ENCODE results near the gene WDR91.

Gene WDR91

DNA sequence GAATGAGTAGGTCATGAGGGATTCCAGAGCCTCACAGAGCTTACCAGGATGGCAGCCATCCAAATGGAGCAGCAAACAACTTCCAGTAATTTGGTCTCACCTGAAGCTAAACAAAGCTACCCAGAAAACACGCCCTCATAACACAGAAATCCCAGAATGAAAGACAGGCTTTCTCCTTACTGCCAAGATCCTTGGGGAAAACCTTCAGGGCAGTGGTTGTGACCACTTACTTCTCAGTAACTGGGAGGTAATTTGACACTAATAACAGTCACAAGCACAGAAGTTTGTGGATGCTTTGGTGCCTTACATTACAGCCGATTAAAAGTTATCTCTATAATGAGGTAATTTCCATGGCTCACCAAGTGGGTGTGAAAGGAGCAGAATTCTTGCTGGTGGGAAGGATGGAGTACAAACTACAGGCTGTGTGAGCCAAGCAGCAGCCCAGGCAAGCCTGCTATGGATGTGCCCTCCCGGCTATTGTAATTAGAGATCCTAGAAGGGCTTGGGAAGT, 10.4 kb downstream of the WDR91 start:
- H3K27me3 Mint-ChIP-seq, result no peaks in the 10 kb centered on the region
- no peak overlapping the region for H3K4me3 Mint-ChIP-seq
- H3K27ac Mint-ChIP-seq, result no peak overlapping the region
- no peak for DNase-seq
- H3K9me3 Mint-ChIP-seq, result no peaks in the 10 kb centered on the region
- H3K36me3 Mint-ChIP-seq, result peaks cover 82 to 91% of the 10 kb centered on the region in 2 donors
- H3K4me1 Mint-ChIP-seq, result peaks cover 55 to 65% of the 10 kb centered on the region in 2 donors
- no peak for ATAC-seq (replicated peaks)

DNA sequence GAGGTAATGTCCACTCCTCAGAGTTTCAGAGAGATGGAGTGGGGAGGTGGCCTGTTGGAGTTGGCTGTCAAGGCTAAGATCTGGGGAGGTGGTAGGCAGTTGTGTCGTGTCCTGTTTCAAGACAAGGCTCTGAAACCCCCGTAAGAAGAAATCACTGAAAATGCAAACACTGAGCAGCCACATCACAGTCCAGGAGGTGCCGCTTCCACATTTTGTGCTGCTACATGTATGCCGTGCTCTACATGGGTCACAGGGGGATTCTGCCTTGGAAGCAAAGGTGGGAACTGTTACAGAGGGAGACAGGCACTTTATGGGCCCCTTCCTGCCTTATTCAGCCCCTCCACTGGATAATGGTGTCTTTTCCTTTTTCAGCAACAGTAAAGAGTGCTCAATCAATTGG, 11.9 kb downstream of the WDR91 start:
- DNase-seq, result no peak
- Mint-ChIP-seq H3K4me3 (no peak overlapping the region), H3K36me3 (peaks cover 83 to 93% of the 10 kb centered on the region in 2 donors), H3K9me3 (no peaks in the 10 kb centered on the region), H3K27me3 (no peaks in the 10 kb centered on the region), H3K27ac (peak overlapping the region; percentile 20), H3K4me1 (peaks cover 50 to 68% of the 10 kb centered on the region in 2 donors)
- ATAC-seq (replicated peaks), result no peak

DNA sequence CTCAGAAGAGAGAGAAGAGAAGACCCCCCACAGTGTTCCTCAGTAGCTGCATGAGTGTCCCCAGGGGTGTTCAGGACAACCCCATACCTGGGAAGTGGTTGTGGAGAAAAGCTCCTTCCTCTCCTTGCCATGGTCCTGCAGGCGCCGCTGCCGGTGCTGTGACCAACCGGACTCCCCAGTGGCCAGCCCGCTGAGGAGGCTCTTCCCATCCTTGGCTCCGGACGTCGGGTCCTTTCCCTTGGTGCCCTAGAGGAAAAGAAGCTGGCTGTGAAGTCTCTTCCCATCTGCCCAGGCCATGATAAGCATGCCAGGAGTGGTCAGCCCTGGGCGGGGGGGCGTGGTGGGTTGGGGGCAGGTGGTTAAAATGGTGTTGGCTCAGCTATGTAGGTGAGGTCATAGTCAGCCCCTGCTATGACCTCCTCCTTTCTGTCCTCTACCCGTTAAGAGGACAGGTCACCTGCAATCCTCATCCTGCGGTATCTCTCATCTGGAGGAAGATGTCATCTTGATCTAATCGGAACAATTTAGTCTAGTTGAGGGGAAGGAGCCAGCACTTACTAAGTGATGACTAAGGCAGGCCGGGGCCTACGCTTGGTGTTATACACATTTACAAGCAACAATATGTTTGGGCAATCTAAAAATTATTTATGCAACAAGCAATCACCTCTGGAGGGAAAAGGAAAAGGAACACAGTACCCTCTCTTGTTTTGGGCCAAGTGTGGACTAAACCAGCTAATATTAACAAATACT, 13.2 kb downstream of the WDR91 start:
- no peak overlapping the region for H3K27ac Mint-ChIP-seq
- H3K27me3 Mint-ChIP-seq, result no peaks in the 10 kb centered on the region
- ATAC-seq (replicated peaks) (no peak), DNase-seq (no peak)
- peaks cover 84 to 93% of the 10 kb centered on the region in 2 donors for H3K36me3 Mint-ChIP-seq
- no peaks in the 10 kb centered on the region for H3K9me3 Mint-ChIP-seq
- H3K4me1 Mint-ChIP-seq, result peaks cover 54 to 69% of the 10 kb centered on the region in 2 donors
- H3K4me3 Mint-ChIP-seq, result no peak overlapping the region

DNA sequence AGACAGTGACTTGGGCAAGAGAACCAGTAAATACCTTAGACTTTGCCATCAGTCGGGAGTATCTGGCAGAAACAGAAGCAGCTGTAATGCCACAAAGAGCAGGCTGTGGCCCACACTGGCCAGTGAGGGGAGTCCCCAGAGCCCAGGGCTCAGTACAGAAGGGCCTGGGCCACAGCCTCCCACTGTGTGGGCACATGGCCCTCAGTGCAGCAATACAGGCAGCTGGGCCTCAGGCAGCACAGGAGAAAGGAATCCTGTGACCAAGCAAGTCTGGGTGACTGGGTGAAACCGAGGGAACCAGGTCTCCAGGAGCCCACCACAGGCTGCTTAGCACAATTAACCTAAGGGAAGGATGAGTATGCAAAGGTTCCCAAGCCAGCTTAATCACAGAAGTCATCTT, 14.0 kb downstream of the WDR91 start:
- ATAC-seq (replicated peaks) (peak in 1 of 2 donors; percentile 45), DNase-seq (no peak)
- Mint-ChIP-seq H3K4me1 (peaks cover 54 to 69% of the 10 kb centered on the region in 2 donors), H3K27me3 (no peaks in the 10 kb centered on the region), H3K4me3 (no peak overlapping the region), H3K9me3 (no peaks in the 10 kb centered on the region), H3K27ac (no peak overlapping the region), H3K36me3 (peaks cover 84 to 93% of the 10 kb centered on the region in 2 donors)

DNA sequence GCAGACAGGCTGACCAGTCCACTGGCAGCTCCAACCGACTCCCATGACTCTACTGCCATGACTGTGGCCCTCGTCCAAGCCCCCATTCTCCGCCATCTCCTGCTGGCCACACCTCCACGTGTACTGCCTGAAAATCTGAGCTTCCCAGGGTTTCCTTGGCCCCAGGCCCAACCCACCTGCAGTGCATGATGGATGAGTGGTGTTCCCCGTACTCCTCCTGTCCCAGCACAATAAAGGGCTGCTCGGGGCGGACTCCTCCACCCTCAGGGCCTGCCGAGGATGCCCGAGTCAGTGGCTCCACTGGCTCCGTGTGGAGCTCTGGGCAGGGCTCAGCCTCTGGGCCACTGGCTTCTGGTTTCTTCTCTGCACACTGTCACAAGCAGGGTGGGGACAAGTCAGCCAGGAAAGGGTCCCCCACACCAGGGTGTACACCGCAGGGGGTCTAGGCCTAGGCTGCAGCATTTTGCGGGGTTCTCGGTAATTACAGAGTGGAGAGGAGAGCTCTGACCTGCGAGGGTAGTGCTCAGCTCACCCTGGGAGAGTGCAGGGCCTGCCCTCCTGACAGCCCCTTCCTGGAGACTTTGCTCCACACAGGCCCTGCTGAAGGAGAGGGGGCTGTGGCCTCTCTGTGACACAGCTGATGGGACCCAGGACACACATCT, 15.2 kb downstream of the WDR91 start:
- DNase-seq (no peak), ATAC-seq (replicated peaks) (no peak)
- H3K27me3 Mint-ChIP-seq, result no peaks in the 10 kb centered on the region
- H3K36me3 Mint-ChIP-seq, result peaks cover 86 to 94% of the 10 kb centered on the region in 2 donors
- H3K4me3 Mint-ChIP-seq, result no peak overlapping the region
- peak overlapping the region; percentile 85 for H3K27ac Mint-ChIP-seq
- peaks cover 49 to 73% of the 10 kb centered on the region in 2 donors for H3K4me1 Mint-ChIP-seq
- no peaks in the 10 kb centered on the region for H3K9me3 Mint-ChIP-seq

DNA sequence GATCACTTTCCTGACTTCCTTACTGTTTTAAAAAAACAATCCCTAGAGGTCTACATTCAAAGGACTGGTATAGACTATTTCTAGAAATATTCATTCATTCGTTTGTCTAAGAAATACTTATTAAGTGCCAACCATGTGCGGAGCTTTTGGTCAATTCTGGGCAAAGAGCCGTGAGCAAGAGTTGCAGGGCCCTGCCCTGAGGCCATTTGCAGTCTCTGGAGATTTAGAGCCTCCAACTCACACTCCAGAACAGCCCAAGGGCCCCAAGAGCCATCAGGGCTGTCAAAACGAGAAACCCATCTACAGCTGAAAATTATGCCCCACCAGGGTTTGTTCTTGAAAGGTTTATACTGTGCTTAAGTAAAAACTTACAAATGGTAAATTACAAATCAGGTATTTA, 16.2 kb downstream of the WDR91 start:
- Mint-ChIP-seq H3K9me3 (no peaks in the 10 kb centered on the region), H3K36me3 (peaks cover 87 to 94% of the 10 kb centered on the region in 2 donors), H3K27ac (no peak overlapping the region), H3K4me3 (no peak overlapping the region), H3K27me3 (no peaks in the 10 kb centered on the region), H3K4me1 (peaks cover 55 to 82% of the 10 kb centered on the region in 2 donors)
- no peak for DNase-seq
- no peak for ATAC-seq (replicated peaks)

DNA sequence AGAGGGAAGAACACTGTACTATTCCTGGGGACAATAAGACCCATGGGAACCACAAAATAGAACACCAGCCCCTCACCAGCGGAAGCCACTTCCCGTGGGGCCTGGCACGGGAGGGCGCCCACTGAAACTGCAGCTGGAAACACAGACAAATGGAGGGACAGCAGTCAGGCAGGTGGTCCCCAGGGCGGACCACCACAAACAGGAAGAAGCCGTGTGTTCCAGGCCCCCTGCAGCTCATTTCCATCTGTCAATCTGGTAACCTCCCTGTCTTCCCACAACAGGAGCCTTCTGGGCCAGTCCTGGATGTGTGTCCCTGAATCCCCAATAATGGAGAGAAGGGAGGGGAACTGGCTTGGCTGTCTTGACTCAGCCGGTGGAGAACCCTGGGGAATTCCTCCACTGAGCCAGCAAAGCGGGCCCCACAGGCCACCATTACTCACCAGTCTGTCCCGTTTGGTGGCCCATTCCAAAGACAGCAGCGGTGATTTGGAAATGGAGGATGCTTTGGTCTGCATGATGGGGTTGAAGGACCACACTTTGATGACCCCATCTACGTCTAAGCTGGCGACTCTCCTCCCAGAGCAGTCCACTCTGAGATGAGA, 16.7 kb downstream of the WDR91 start:
- Mint-ChIP-seq H3K4me1 (peaks cover 58 to 86% of the 10 kb centered on the region in 2 donors), H3K36me3 (peaks cover 90 to 97% of the 10 kb centered on the region in 2 donors), H3K27me3 (no peaks in the 10 kb centered on the region), H3K27ac (peak overlapping the region; percentile 83), H3K9me3 (no peaks in the 10 kb centered on the region), H3K4me3 (no peak overlapping the region)
- DNase-seq (no peak), ATAC-seq (replicated peaks) (no peak)

DNA sequence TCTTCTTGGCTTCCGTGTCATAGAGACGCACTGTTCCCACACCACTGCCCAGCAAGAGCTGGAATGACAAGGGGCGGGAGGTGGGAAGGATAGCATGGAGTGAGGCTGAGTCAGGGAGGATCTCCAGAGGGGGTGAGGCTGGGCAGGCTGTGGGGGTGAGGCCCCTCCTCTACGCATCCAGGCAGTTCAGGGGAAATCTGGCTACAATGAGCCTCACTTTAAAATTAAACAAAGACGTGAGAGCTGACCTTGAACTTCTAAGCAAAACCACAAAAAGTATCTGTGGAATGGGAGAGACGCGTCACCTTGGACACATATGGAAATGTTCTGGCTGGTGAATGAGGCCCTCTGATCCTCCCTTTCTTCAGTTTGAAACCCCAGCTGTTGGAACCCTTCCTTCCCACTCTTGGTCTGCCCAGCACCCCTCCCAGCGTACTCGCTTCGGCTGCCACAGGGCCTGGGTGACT, 17.7 kb downstream of the WDR91 start:
- peak overlapping the region; percentile 48 for H3K27ac Mint-ChIP-seq

DNA sequence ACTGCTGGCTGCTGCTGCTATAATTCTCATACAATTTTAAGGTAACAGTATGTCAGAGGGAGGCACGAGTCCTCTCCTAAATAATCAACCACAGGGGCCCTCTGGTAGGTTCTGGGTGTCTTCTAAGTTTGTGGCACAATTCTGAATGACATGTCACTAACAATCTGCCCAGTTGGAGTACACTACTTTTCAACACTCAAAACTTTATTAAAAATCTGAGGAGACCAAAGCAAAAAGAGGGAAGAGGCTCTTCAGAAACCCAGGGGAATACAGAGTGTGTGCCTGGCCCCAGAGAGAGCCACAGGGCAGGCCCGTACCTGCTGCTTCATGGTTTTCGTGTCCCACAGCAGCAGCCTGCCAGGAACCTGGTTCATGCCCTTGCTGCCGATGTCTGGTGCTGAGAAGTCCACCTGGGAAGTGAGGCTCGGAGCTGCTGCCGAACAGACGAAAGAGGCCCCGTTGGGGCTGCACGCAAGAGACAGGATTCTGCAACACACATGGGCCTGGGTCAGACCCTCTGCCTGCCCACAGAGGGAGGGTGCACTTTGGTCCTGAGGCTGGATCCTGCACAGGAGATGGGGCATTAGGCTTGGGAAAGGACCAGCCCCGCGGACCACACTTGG, 18.3 kb downstream of the WDR91 start:
- DNase-seq (no peak), ATAC-seq (replicated peaks) (no peak)
- Mint-ChIP-seq H3K4me1 (peaks cover 63 to 89% of the 10 kb centered on the region in 2 donors), H3K9me3 (no peaks in the 10 kb centered on the region), H3K27ac (peak overlapping the region; percentile 48), H3K36me3 (peaks cover 94 to 99% of the 10 kb centered on the region in 2 donors), H3K4me3 (no peak overlapping the region), H3K27me3 (no peaks in the 10 kb centered on the region)

More for the DNA sequence above, 17.7 kb downstream of the WDR91 start:
- no peak overlapping the region for H3K4me3 Mint-ChIP-seq
- H3K9me3 Mint-ChIP-seq, result no peaks in the 10 kb centered on the region
- H3K4me1 Mint-ChIP-seq, result peaks cover 60 to 87% of the 10 kb centered on the region in 2 donors
- ATAC-seq (replicated peaks) (no peak), DNase-seq (no peak)
- H3K36me3 Mint-ChIP-seq, result peaks cover 92 to 97% of the 10 kb centered on the region in 2 donors
- H3K27me3 Mint-ChIP-seq, result no peaks in the 10 kb centered on the region

DNA sequence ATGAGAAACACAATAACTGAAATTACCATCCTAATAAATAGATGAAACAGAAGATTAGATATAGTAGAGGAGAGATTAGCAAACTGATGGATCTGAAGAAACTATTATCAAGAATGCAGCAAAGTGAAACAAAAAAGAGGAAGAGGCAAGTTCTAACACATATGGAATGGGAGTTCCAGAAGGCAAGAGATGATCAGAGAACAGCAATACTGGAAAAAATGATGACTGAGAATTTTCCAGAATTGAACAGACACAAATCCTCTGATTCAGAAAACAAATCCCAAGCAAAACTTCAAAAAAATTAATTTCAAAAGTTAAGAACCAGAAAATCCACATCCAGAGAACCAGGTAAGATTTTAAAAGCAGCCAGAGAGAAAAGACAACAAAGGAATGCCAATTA, 20.6 kb downstream of the WDR91 start:
- peak overlapping the region; percentile 0 for H3K4me3 Mint-ChIP-seq
- peaks cover 0 to 2% of the 10 kb centered on the region in 2 donors for H3K9me3 Mint-ChIP-seq
- DNase-seq (no peak), ATAC-seq (replicated peaks) (no peak)
- peak overlapping the region; percentile 1 for H3K27ac Mint-ChIP-seq
- H3K27me3 Mint-ChIP-seq, result no peaks in the 10 kb centered on the region
- peaks cover 92 to 99% of the 10 kb centered on the region in 2 donors for H3K36me3 Mint-ChIP-seq
- peaks cover 68 to 92% of the 10 kb centered on the region in 2 donors for H3K4me1 Mint-ChIP-seq

DNA sequence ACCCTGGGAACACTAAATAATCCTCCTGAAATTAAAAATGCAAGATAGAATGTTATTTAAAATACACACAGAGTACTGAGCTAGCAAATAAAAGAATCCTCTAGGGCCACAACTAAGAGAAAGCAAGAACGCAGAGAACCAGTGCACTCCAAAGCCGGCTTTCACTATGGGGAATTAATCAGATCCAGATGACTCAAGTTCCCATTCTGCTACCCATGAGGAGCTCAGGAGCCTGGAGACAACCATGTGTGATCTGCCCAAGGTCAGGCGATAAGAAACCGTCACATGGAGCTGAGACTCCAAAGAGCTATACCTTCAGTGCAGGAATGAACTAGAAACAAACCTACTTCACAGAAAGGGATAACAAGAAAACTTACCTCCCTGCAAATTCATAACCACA, 21.4 kb downstream of the WDR91 start:
- Mint-ChIP-seq H3K27ac (peak overlapping the region; percentile 1), H3K4me1 (peaks cover 70 to 92% of the 10 kb centered on the region in 2 donors), H3K4me3 (peak overlapping the region in 1 of 2 donors; percentile 25), H3K27me3 (no peaks in the 10 kb centered on the region), H3K9me3 (peaks cover 0 to 2% of the 10 kb centered on the region in 2 donors), H3K36me3 (peaks cover 91 to 99% of the 10 kb centered on the region in 2 donors)
- no peak for DNase-seq
- ATAC-seq (replicated peaks), result no peak

DNA sequence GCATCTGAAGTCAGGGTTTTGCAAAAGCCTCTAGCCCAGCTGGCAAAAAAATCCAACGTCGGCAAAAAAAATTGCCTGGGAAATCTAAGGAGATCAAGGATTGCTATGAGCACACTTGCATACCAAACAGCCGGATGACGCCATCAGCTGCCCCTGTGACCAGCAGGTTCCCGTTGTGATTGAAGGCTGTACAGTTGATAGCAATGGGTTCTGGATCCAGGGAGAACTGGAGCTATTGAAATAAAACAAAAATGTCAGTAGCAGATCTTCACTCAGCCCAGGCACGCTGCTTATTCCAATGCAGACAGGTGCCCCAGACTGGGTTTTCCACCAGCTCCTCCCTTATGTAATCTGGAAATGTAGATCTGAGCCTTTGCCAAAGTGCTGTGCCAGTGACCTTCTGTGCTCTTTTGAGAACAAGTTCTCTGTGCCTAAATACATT, 22.1 kb downstream of the WDR91 start:
- ATAC-seq (replicated peaks), result no peak
- Mint-ChIP-seq H3K9me3 (peaks cover 0 to 2% of the 10 kb centered on the region in 2 donors), H3K27ac (peak overlapping the region; percentile 99), H3K4me1 (peaks cover 67 to 92% of the 10 kb centered on the region in 2 donors), H3K27me3 (no peaks in the 10 kb centered on the region), H3K4me3 (peak overlapping the region in 1 of 2 donors; percentile 85), H3K36me3 (peaks cover 90 to 99% of the 10 kb centered on the region in 2 donors)
- no peak for DNase-seq

DNA sequence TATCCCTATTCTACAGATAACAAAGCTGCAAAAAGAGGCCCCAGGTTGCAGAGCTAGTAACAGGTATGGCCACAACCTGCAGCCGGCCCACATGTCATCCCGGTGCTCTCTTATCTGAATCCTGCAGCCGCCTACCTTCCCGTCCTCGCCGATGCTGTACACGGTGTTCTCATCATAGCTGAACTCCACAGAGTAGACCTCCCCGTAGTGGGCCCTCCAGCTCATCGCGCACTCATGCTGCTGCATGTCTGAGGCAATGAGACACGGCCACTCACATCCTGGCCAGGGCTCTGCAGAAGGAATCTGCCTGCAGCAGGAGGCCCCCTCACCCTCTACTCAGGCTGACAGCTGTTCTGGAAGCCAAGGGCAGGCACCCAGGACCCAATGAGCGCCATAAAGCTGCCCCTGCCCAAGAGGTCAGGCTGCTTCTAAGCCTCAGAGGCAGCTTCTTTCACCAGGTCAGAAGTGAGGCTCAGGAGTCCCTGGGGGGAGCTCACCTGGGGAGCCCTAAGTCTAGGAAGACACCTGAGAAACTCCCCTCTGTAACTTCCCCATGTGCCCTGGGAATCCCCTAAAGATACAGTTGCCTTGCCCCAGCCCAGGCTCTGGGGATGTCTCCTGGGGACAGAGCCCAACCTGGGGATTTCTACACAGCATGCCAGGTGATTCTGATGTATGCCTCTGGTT, 22.9 kb downstream of the WDR91 start:
- no peaks in the 10 kb centered on the region for H3K27me3 Mint-ChIP-seq
- peak; percentile 67 to 73 for ATAC-seq (replicated peaks)
- H3K4me3 Mint-ChIP-seq, result peak overlapping the region; percentile 70 to 85
- peaks cover 90 to 99% of the 10 kb centered on the region in 2 donors for H3K36me3 Mint-ChIP-seq
- peaks cover 64 to 87% of the 10 kb centered on the region in 2 donors for H3K4me1 Mint-ChIP-seq
- peak overlapping the region; percentile 99 for H3K27ac Mint-ChIP-seq
- peaks cover 4 to 7% of the 10 kb centered on the region in 2 donors for H3K9me3 Mint-ChIP-seq
- peak; percentile 74 for DNase-seq

Measured in stimulated activated naive B cell treated with anti-CD40 and anti-IgM and Interleukin-4, amounts not matched to agents 10 μg/mL and 1 μg/mL and 100 μg/mL, for 72 hours (primary cell).